ENCODE results near the gene ACP2. TPM values are rescaled to one million over a fixed set of nuclear protein-coding genes. Genes with fewer than 3 reads are reported as not detected.

Gene ACP2
- total RNA-seq (14.3 TPM), polyA plus RNA-seq (30.0 TPM)
- long read RNA-seq, donor 1, result 0 reads
- long read RNA-seq, donor 2, result 0 reads
- long read RNA-seq, donor 3, transcript ACP2-201 (11 exons, 2,203 nt), result major isoform, 6 of 7 reads
- long read RNA-seq, donor 3, partial matches to known transcripts, result 0 of 7 reads
- long read RNA-seq, donor 3, other reads (novel, unspliced or antisense), result 0 of 7 reads
- long read RNA-seq, donor 4, partial matches to known transcripts, result 0 of 1 reads
- long read RNA-seq, donor 4, other reads (novel, unspliced or antisense), result 0 of 1 reads
- long read RNA-seq, donor 5, partial matches to known transcripts, result 15 of 18 reads
- long read RNA-seq, donor 5, other reads (novel, unspliced or antisense), result 0 of 18 reads
- long read RNA-seq, donor 6, transcript ACP2-201 (11 exons, 2,203 nt), result major isoform, 5 of 5 reads
- long read RNA-seq, donor 6, partial matches to known transcripts, result 0 of 5 reads
- long read RNA-seq, donor 6, other reads (novel, unspliced or antisense), result 0 of 5 reads
- long read RNA-seq, donor 7, partial matches to known transcripts, result 0 of 4 reads
- long read RNA-seq, donor 7, other reads (novel, unspliced or antisense), result 0 of 4 reads
- long read RNA-seq, donor 8, transcript ACP2-201 (11 exons, 2,203 nt), result major isoform, 5 of 5 reads
- long read RNA-seq, donor 8, partial matches to known transcripts, result 0 of 5 reads
- long read RNA-seq, donor 8, other reads (novel, unspliced or antisense), result 0 of 5 reads
- long read RNA-seq, donor 9, partial matches to known transcripts, result 0 of 2 reads
- long read RNA-seq, donor 9, other reads (novel, unspliced or antisense), result 0 of 2 reads
- long read RNA-seq, donor 10, partial matches to known transcripts, result 0 of 6 reads
- long read RNA-seq, donor 10, other reads (novel, unspliced or antisense), result 0 of 6 reads

DNA sequence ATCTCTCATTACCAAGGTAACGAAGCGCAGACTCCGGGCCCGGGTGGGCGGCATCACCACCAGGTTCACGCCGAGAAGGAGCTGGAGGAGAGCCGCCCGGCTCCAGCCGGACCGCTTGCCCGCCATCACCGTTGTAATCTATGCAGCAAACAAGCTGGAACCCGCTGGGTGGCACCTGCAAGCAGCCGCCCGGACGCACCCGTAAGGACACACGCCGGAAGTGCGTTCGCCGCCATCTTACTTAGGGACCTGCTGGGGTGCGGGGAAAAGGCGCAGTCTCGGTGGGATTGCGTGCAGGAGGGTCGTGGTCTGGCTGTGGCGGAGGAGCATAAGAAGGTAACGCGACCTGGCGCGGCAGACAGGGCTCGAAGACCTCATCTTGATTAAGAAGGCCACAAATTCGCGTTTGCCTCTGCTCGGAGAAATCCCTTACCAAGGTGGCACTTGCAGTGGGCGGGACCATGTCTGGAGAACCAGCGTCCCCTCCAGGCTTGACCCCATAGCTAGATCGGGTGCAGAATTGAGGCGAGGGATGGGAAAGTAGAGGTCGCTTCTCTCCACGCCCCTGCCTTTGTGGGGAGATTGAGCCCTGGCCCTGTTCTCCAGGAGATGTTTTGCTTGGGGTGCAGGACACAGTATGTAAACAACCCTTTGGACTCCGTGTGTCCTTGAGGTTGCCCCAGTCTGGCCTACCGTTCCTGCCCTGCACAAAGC lies at the start of gene ACP2:
Gene ACP2 (minus strand): TSS at position 151 of the 714 bp plus-strand sequence. CDS start 25 bp downstream, at position 126.
- under 1% methylated on average over 45 of the region's 45 CpGs for WGBS

DNA sequence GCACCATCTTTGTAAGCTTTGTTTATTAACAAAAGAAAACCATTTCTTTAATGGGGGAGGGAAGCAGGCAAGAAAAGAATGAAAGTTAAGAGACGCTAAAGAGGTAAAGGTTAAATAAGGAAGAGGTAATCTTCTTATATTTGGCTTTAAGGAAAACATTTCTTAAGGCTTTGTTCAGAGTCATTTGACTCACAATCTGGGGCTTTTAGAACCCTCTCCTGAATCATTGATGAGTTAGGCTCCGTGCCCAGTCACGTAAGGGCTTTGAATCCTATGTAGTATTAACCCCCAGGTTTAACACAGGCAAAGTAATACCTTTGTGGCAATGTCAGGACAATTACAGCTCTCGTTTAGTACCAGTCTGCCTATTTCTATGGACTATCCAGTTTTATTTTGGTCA lies 47.4 kb upstream of the ACP2 start:
- no peak overlapping the region for H3K27ac ChIP-seq (ENCODE audit: low read depth in 1 of 2, low read length in 1 of 2)
- peaks cover 58 to 74% of the 10 kb centered on the region in 2 donors for H3K36me3 ChIP-seq (ENCODE audit: control insufficient read depth in 2 of 2, insufficient read depth in 2 of 2, low read length in 1 of 2)
- no peak overlapping the region for H3K4me3 ChIP-seq (ENCODE audit: low read length in 2 of 2)
- no peaks in the 10 kb centered on the region for H3K4me1 ChIP-seq (ENCODE audit: control insufficient read depth in 2 of 2, insufficient read depth in 2 of 2, low read length in 2 of 2)
- WGBS, result 98% methylated on average over 4 of the region's 4 CpGs
- no peaks in the 10 kb centered on the region for H3K27me3 ChIP-seq (ENCODE audit: control insufficient read depth in 2 of 2, insufficient read depth in 1 of 2, low read length in 1 of 2)
- no peaks in the 10 kb centered on the region for H3K9me3 ChIP-seq (ENCODE audit: control insufficient read depth in 2 of 2, insufficient read depth in 1 of 2, low read length in 1 of 2)
- DNase-seq (ENCODE audit: low read depth in 6 of 9, low spot score in 9 of 9), result no peak

More for the DNA sequence above, at the start of gene ACP2:
- H3K27ac ChIP-seq (ENCODE audit: low read depth in 1 of 2, low read length in 1 of 2), result peak within 1 kb of the TSS; percentile 91 to 96
- H3K4me3 ChIP-seq (ENCODE audit: low read length in 2 of 2), result peak within 1 kb of the TSS; percentile 74 to 97
- peak; percentile 79 to 94 (median 85) for DNase-seq (ENCODE audit: low read depth in 6 of 9, low spot score in 9 of 9)
- peaks cover 14 to 25% of the 10 kb centered on the region in 2 donors for H3K4me1 ChIP-seq (ENCODE audit: control insufficient read depth in 2 of 2, insufficient read depth in 2 of 2, low read length in 2 of 2)
- peaks cover 18 to 19% of the 10 kb centered on the region in 2 donors for H3K36me3 ChIP-seq (ENCODE audit: control insufficient read depth in 2 of 2, insufficient read depth in 2 of 2, low read length in 1 of 2)
- H3K9me3 ChIP-seq (ENCODE audit: control insufficient read depth in 2 of 2, insufficient read depth in 1 of 2, low read length in 1 of 2), result peaks cover 0 to 2% of the 10 kb centered on the region in 2 donors
- no peaks in the 10 kb centered on the region for H3K27me3 ChIP-seq (ENCODE audit: control insufficient read depth in 2 of 2, insufficient read depth in 1 of 2, low read length in 1 of 2)

DNA sequence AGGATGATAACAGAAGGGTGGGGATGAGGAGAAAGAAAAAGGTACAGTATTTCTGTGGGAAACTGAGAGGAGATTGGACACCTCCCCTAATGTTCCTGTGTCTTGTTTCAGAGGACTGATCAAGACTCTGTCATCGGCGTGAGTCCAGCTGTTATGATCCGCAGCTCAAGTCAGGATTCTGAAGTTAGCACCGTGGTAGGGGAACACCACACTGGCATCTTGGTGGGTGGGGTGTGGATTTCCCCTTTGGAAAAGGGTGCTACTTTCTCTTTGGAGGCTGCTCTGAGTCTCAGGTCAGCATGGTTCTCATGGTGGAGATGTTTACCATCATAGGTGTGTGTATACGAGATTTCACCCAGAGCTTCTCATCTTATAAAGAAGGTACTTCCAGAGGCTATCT lies 46.8 kb upstream of the ACP2 start:
- Histone ChIP-seq H3K27ac (ENCODE audit: low read depth in 1 of 2, low read length in 1 of 2) (no peak overlapping the region), H3K9me3 (ENCODE audit: control insufficient read depth in 2 of 2, insufficient read depth in 1 of 2, low read length in 1 of 2) (no peaks in the 10 kb centered on the region), H3K4me1 (ENCODE audit: control insufficient read depth in 2 of 2, insufficient read depth in 2 of 2, low read length in 2 of 2) (no peaks in the 10 kb centered on the region), H3K36me3 (ENCODE audit: control insufficient read depth in 2 of 2, insufficient read depth in 2 of 2, low read length in 1 of 2) (peaks cover 64 to 79% of the 10 kb centered on the region in 2 donors), H3K4me3 (ENCODE audit: low read length in 2 of 2) (no peak overlapping the region), H3K27me3 (ENCODE audit: control insufficient read depth in 2 of 2, insufficient read depth in 1 of 2, low read length in 1 of 2) (no peaks in the 10 kb centered on the region)
- WGBS, result 88% methylated on average over 5 of the region's 5 CpGs
- no peak for DNase-seq (ENCODE audit: low read depth in 6 of 9, low spot score in 9 of 9)

DNA sequence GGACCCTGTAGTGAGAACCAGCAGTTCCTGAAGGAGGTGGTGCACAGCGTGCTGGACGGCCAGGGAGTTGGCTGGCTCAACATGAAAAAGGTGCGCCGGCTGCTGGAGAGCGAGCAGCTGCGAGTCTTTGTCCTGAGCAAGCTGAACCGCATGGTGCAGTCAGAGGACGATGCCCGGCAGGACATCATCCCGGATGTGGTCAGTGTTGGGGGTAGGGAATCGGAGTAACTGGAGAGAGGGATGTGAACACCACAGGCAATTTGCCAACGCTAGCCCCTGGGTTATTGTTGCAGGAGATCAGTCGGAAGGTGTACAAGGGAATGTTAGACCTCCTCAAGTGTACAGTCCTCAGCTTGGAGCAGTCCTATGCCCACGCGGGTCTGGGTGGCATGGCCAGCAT lies 41.2 kb upstream of the ACP2 start:
- Histone ChIP-seq H3K36me3 (ENCODE audit: control insufficient read depth in 2 of 2, insufficient read depth in 2 of 2, low read length in 1 of 2) (peaks cover 83 to 90% of the 10 kb centered on the region in 2 donors), H3K27ac (ENCODE audit: low read depth in 1 of 2, low read length in 1 of 2) (no peak overlapping the region), H3K9me3 (ENCODE audit: control insufficient read depth in 2 of 2, insufficient read depth in 1 of 2, low read length in 1 of 2) (no peaks in the 10 kb centered on the region), H3K4me1 (ENCODE audit: control insufficient read depth in 2 of 2, insufficient read depth in 2 of 2, low read length in 2 of 2) (no peaks in the 10 kb centered on the region), H3K27me3 (ENCODE audit: control insufficient read depth in 2 of 2, insufficient read depth in 1 of 2, low read length in 1 of 2) (no peaks in the 10 kb centered on the region), H3K4me3 (ENCODE audit: low read length in 2 of 2) (no peak overlapping the region)
- 97% methylated on average over 15 of the region's 15 CpGs for WGBS
- no peak for DNase-seq (ENCODE audit: low read depth in 6 of 9, low spot score in 9 of 9)

DNA sequence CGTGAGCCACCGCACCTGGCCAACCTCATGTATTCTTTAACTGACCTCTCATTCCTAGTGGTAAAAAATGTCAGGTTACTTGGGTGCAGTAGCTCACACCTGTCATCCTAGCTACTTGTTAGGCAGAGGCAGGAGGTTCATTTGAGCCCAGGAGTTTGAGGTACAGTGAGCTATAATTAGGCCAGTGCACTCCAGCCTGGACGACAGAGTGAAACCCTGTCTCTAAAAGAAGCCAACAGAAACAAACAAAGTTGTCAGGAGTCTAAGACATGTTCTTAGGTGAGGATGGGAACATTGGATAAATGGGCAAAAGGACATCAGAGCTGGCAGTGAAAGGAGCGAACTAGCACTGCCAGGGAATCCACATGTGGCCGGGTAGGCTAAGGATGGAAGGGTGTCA lies 39.5 kb upstream of the ACP2 start:
- no peak for DNase-seq (ENCODE audit: low read depth in 6 of 9, low spot score in 9 of 9)
- WGBS, result 98% methylated on average over 5 of the region's 5 CpGs
- H3K9me3 ChIP-seq (ENCODE audit: control insufficient read depth in 2 of 2, insufficient read depth in 1 of 2, low read length in 1 of 2), result no peaks in the 10 kb centered on the region
- H3K4me3 ChIP-seq (ENCODE audit: low read length in 2 of 2), result no peak overlapping the region
- no peaks in the 10 kb centered on the region for H3K4me1 ChIP-seq (ENCODE audit: control insufficient read depth in 2 of 2, insufficient read depth in 2 of 2, low read length in 2 of 2)
- H3K27me3 ChIP-seq (ENCODE audit: control insufficient read depth in 2 of 2, insufficient read depth in 1 of 2, low read length in 1 of 2), result no peaks in the 10 kb centered on the region
- H3K27ac ChIP-seq (ENCODE audit: low read depth in 1 of 2, low read length in 1 of 2), result no peak overlapping the region
- peaks cover 85 to 92% of the 10 kb centered on the region in 2 donors for H3K36me3 ChIP-seq (ENCODE audit: control insufficient read depth in 2 of 2, insufficient read depth in 2 of 2, low read length in 1 of 2)

DNA sequence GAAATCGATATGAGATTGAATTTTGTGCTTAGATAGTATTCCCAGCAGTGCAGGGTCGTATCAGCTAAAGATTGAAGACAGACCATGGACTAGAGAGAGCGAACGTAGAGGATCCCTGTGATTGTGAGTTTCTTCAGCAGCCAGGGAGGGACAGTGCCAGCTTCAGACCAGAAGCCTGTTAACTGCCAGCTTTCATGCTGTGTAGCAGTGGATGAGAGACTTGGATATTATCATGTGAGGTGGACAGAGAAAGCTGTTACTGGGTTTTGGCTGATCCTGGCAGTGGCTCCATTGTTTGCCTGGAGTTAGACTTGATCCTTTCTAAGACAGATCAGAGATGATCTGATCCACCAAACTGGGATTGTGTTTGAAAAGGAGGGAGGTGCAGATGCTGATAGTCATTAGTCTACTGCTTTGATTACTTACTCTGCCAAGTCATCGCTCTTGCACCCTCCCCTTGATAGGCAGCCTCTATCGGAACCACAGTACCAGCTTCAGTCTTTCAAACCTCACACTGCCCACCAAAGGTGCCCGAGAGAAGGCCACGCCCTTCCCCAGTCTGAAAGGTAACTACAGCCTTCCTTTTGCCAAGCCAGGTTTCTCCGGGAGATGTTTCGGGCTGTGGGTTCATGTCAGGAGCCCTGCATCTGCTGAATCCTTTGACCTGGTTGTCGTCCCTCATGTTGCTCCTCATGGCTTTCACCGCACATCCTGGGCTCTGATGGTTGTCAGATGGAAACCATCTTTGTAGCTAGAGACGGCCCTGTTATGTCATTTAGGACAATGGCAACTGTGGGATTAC lies 37.6 kb upstream of the ACP2 start:
- Histone ChIP-seq H3K9me3 (ENCODE audit: control insufficient read depth in 2 of 2, insufficient read depth in 1 of 2, low read length in 1 of 2) (no peaks in the 10 kb centered on the region), H3K4me3 (ENCODE audit: low read length in 2 of 2) (no peak overlapping the region), H3K36me3 (ENCODE audit: control insufficient read depth in 2 of 2, insufficient read depth in 2 of 2, low read length in 1 of 2) (peaks cover 80 to 91% of the 10 kb centered on the region in 2 donors), H3K4me1 (ENCODE audit: control insufficient read depth in 2 of 2, insufficient read depth in 2 of 2, low read length in 2 of 2) (no peaks in the 10 kb centered on the region), H3K27me3 (ENCODE audit: control insufficient read depth in 2 of 2, insufficient read depth in 1 of 2, low read length in 1 of 2) (no peaks in the 10 kb centered on the region), H3K27ac (ENCODE audit: low read depth in 1 of 2, low read length in 1 of 2) (no peak overlapping the region)
- DNase-seq (ENCODE audit: low read depth in 6 of 9, low spot score in 9 of 9), result no peak
- WGBS, result 98% methylated on average over 13 of the region's 13 CpGs

DNA sequence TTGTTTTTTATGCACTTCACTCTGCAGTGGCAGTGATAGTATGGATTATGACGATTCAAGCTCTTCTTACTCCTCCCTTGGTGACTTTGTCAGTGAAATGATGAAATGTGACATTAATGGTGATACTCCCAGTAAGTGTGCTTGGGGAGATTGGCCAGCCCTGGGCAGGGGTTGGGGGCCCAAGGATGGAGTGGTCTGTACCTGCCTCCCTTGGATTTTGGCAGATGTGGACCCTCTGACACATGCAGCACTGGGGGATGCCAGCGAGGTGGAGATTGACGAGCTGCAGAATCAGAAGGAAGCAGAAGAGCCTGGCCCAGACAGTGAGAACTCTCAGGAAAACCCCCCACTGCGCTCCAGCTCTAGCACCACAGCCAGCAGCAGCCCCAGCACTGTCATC lies 35.5 kb upstream of the ACP2 start:
- DNase-seq (ENCODE audit: low read depth in 6 of 9, low spot score in 9 of 9), result no peak

DNA sequence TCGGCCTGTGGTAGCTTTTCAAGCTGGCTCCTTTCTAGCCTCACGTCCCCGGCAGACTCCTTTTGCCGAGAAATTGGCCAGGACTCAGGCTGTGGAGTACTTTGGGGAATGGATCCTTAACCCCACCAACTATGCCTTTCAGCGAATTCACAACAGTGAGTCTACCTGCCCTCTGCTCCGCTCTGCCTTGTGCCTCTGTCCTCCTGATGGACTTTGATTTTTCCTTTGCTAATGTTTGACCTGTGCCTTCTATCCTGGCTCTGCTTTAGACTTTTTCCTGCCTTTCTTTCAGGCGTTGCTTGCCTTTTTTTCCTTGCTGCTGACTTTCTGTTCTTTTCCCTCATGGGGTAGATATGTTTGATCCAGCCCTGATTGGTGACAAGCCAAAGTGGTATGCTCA lies 33.8 kb upstream of the ACP2 start:
- no peak for DNase-seq (ENCODE audit: low read depth in 6 of 9, low spot score in 9 of 9)
- Histone ChIP-seq H3K36me3 (ENCODE audit: control insufficient read depth in 2 of 2, insufficient read depth in 2 of 2, low read length in 1 of 2) (peaks cover 77 to 88% of the 10 kb centered on the region in 2 donors), H3K4me3 (ENCODE audit: low read length in 2 of 2) (no peak overlapping the region), H3K27ac (ENCODE audit: low read depth in 1 of 2, low read length in 1 of 2) (no peak overlapping the region), H3K4me1 (ENCODE audit: control insufficient read depth in 2 of 2, insufficient read depth in 2 of 2, low read length in 2 of 2) (no peaks in the 10 kb centered on the region), H3K9me3 (ENCODE audit: control insufficient read depth in 2 of 2, insufficient read depth in 1 of 2, low read length in 1 of 2) (no peaks in the 10 kb centered on the region), H3K27me3 (ENCODE audit: control insufficient read depth in 2 of 2, insufficient read depth in 1 of 2, low read length in 1 of 2) (no peaks in the 10 kb centered on the region)
- WGBS, result 98% methylated on average over 7 of the region's 7 CpGs

More for the DNA sequence above, 35.5 kb upstream of the ACP2 start:
- Histone ChIP-seq H3K36me3 (ENCODE audit: control insufficient read depth in 2 of 2, insufficient read depth in 2 of 2, low read length in 1 of 2) (peaks cover 79 to 90% of the 10 kb centered on the region in 2 donors), H3K4me1 (ENCODE audit: control insufficient read depth in 2 of 2, insufficient read depth in 2 of 2, low read length in 2 of 2) (no peaks in the 10 kb centered on the region), H3K4me3 (ENCODE audit: low read length in 2 of 2) (no peak overlapping the region), H3K27me3 (ENCODE audit: control insufficient read depth in 2 of 2, insufficient read depth in 1 of 2, low read length in 1 of 2) (no peaks in the 10 kb centered on the region), H3K9me3 (ENCODE audit: control insufficient read depth in 2 of 2, insufficient read depth in 1 of 2, low read length in 1 of 2) (no peaks in the 10 kb centered on the region), H3K27ac (ENCODE audit: low read depth in 1 of 2, low read length in 1 of 2) (no peak overlapping the region)
- 99% methylated on average over 4 of the region's 4 CpGs for WGBS
